Measurements from ENCODE around the gene LGI2. TPM values are rescaled to one million over a fixed set of nuclear protein-coding genes. Genes with fewer than 3 reads are reported as not detected.

LGI2 gene
- total and polyA plus RNA-seq, 7 donors = 0.23 to 6.7 (median 1.8) TPM; not detected in 1

DNA sequence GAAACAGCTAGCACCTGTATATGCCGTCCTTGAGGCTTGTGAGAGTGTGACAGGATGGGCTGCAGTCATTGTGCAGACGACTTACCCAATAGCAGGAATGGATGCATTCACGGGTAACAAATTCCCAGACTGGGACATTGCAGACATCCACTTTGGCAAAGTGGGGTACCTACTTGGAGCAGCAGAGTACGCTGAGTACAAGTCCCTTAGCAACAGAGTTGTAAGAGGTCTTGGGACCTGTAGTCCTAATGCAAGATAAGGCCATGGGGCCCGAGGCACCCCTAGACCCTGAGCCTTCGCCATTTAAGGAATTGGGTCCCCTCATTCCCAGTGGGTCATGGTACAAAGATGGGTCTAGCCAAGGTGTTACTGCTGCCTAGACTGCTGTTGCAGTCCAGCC lies 62.5 kb downstream of the LGI2 start:
- H3K4me3 ChIP-seq = no peak overlapping the region
- H3K27ac ChIP-seq = no peak overlapping the region
- DNase-seq = no peak
- H3K36me3 ChIP-seq = no peaks in the 10 kb centered on the region
- no peaks in the 10 kb centered on the region for H3K27me3 ChIP-seq
- no peaks in the 10 kb centered on the region for H3K9me3 ChIP-seq
- intact Hi-C loops (cut with DNase I) = no loop called here
- TF ChIP-seq, protein P1, sequence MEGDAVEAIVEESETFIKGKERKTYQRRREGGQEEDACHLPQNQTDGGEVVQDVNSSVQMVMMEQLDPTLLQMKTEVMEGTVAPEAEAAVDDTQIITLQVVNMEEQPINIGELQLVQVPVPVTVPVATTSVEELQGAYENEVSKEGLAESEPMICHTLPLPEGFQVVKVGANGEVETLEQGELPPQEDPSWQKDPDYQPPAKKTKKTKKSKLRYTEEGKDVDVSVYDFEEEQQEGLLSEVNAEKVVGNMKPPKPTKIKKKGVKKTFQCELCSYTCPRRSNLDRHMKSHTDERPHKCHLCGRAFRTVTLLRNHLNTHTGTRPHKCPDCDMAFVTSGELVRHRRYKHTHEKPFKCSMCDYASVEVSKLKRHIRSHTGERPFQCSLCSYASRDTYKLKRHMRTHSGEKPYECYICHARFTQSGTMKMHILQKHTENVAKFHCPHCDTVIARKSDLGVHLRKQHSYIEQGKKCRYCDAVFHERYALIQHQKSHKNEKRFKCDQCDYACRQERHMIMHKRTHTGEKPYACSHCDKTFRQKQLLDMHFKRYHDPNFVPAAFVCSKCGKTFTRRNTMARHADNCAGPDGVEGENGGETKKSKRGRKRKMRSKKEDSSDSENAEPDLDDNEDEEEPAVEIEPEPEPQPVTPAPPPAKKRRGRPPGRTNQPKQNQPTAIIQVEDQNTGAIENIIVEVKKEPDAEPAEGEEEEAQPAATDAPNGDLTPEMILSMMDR (IDR thresholded peaks at IDR 0.05) = no peak
- TF ChIP-seq EP300 (IDR thresholded peaks at IDR 0.05) (no peak), POLR2A (IDR thresholded peaks at IDR 0.05) (no peak)
- peaks cover 0 to 3% (median 0%) of the 10 kb centered on the region in 4 donors for H3K4me1 ChIP-seq
- 89 to 92% methylated on average over 6 of the region's 6 CpGs for WGBS, 2 donors

DNA sequence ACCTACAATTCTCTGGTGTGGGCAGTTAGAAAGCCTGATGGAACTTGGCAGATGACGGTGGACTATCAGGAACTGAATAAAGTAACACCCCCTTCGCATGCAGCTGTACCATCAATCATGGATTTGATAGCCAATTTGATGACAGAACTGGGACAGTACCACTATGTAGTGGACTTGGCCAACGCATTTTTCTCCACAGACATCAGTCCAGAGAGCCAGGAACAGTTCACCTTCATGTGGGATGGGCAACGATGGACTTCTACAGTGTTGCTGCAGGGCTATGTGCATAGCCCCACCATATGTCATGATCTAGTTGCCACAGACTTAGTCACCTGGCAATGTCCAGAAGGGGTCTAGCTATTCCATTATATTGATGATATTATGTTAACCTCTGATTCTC lies 63.4 kb downstream of the LGI2 start:
- Histone ChIP-seq H3K27me3 (no peaks in the 10 kb centered on the region), H3K4me1 (no peaks in the 10 kb centered on the region), H3K4me3 (no peak overlapping the region), H3K9me3 (no peaks in the 10 kb centered on the region), H3K36me3 (no peaks in the 10 kb centered on the region), H3K27ac (no peak overlapping the region)
- 89 to 93% methylated on average over 4 of the region's 4 CpGs for WGBS, 2 donors
- no peak for TF ChIP-seq POLR2A (IDR thresholded peaks at IDR 0.05)
- no peak for TF ChIP-seq EP300 (IDR thresholded peaks at IDR 0.05)
- no peak for TF ChIP-seq POLR2AphosphoS5 (IDR thresholded peaks at IDR 0.05)
- TF ChIP-seq, protein P1 (IDR thresholded peaks at IDR 0.05) = no peak
- DNase-seq = no peak
- intact Hi-C loops (cut with DNase I) = no loop called here

DNA sequence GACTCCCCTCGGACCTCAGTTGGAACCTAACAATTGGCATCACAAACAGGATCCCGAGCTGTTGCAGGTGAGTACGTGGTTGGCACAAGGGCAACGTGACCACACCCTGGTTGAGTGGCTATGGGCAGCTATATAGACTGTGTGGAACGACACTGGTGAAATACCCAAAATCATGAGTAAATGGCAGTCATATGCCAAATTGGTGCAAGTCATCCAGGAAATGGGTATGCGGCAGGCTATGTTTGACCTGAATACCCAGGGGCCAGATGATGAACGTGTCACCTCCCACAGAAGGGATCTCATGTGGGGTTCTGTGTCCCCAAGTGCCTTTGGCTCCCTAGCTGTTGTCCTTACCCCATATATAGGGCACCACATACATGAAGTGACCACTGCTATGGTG lies 64.7 kb downstream of the LGI2 start:
- Histone ChIP-seq H3K4me3 (no peak overlapping the region), H3K4me1 (no peaks in the 10 kb centered on the region), H3K27me3 (no peaks in the 10 kb centered on the region), H3K27ac (no peak overlapping the region), H3K36me3 (no peaks in the 10 kb centered on the region), H3K9me3 (no peaks in the 10 kb centered on the region)
- intact Hi-C loops (cut with DNase I) = no loop called here
- DNase-seq = no peak
- WGBS, 2 donors = 77 to 81% methylated on average over 7 of the region's 7 CpGs
- TF ChIP-seq, protein P1 (IDR thresholded peaks at IDR 0.05) = no peak
- no peak for TF ChIP-seq EP300 (IDR thresholded peaks at IDR 0.05)
- no peak for TF ChIP-seq POLR2AphosphoS5 (IDR thresholded peaks at IDR 0.05)
- TF ChIP-seq POLR2A (IDR thresholded peaks at IDR 0.05) = no peak

DNA sequence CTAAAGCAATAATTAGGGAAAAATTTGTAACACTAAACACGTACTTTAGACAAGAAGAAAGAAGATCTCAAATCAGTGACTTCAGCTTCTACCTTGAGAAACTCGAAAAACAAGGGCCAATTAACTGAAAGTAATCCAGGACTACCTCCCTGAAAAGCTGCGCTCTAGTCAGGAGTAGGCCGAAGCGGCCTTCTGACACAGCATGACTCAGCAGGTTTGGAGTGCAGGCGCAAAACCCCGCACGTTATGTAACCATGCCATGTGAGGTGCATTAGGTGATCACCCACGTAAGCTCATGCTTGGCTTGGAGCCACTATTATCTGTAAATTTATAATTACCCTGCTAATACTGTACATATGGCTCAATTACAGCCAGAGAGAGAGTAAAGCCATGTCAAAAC lies 65.1 kb downstream of the LGI2 start:
- Histone ChIP-seq H3K27me3 (no peaks in the 10 kb centered on the region), H3K27ac (no peak overlapping the region), H3K36me3 (no peaks in the 10 kb centered on the region), H3K4me3 (no peak overlapping the region), H3K9me3 (no peaks in the 10 kb centered on the region), H3K4me1 (no peaks in the 10 kb centered on the region)
- 69 to 90% methylated on average over 9 of the region's 9 CpGs for WGBS, 2 donors
- intact Hi-C loops (cut with DNase I) = no loop called here
- TF ChIP-seq POLR2AphosphoS5 (IDR thresholded peaks at IDR 0.05) (no peak), EP300 (IDR thresholded peaks at IDR 0.05) (no peak), POLR2A (IDR thresholded peaks at IDR 0.05) (no peak)
- TF ChIP-seq, protein P1 (IDR thresholded peaks at IDR 0.05) = no peak
- DNase-seq = no peak

DNA sequence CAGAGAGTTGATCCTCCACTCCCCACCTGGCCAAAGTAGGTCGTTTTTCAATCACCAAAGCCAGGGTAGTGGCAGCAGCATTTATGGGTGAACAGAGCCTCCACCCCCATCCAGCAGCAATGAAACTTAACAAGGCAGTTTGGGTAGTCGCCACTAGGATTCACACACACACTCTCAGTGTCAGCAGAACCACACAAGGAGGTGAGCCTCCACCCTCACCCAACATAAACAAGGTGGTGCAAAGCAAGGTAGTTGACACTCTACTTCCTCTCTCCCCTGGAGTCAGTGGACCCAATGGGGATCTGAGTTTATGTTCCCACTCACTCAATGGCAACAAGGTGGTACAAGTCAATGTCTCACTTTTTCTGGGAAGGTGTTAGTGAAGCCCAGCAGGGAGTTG lies 67.5 kb downstream of the LGI2 start:
- H3K4me1 ChIP-seq = no peaks in the 10 kb centered on the region
- no peak for DNase-seq
- no peak overlapping the region for H3K27ac ChIP-seq
- H3K36me3 ChIP-seq = no peaks in the 10 kb centered on the region
- intact Hi-C loops (cut with DNase I) = no loop called here
- H3K9me3 ChIP-seq = no peaks in the 10 kb centered on the region
- no peak overlapping the region for H3K4me3 ChIP-seq
- TF ChIP-seq EP300 (IDR thresholded peaks at IDR 0.05) = no peak
- no peak for TF ChIP-seq POLR2A (IDR thresholded peaks at IDR 0.05)
- TF ChIP-seq, protein P1 (IDR thresholded peaks at IDR 0.05) = no peak
- no peak for TF ChIP-seq POLR2AphosphoS5 (IDR thresholded peaks at IDR 0.05)
- no peaks in the 10 kb centered on the region for H3K27me3 ChIP-seq
- 36 to 65% methylated on average over 2 of the region's 2 CpGs for WGBS, 2 donors
